ENCODE data around the gene SKI.
A peak's percentile ranks its signal among the peaks of the same experiment; 100 is the strongest.

The SKI gene

GRCh38 chr1:2267051-2267830, 39.1 kb downstream of the SKI start:
- no peak for DNase-seq

- no peak for DNase-seq
Measured at GRCh38 chr1:2267862-2268261, 39.7 kb downstream of the SKI start.

GRCh38 chr1:2268285-2269056, 40.4 kb downstream of the SKI start:
- no peak for DNase-seq

- DNase-seq = no peak
Measured at GRCh38 chr1:2269193-2269921, 41.2 kb downstream of the SKI start.

GRCh38 chr1:2269922-2270259, 41.8 kb downstream of the SKI start:
- DNase-seq = no peak

- no peak for DNase-seq
Measured at GRCh38 chr1:2270260-2271100, 42.4 kb downstream of the SKI start.

- no peak for DNase-seq
Measured at GRCh38 chr1:2271211-2271721, 43.1 kb downstream of the SKI start.

- no peak for DNase-seq
Measured at GRCh38 chr1:2271841-2272655, 43.9 kb downstream of the SKI start.

GRCh38 chr1:2272686-2273400, 44.7 kb downstream of the SKI start:
- DNase-seq = no peak

GRCh38 chr1:2273401-2274090, 45.4 kb downstream of the SKI start:
- no peak for DNase-seq

- DNase-seq = no peak
Measured at GRCh38 chr1:2274231-2274928, 46.3 kb downstream of the SKI start.

GRCh38 chr1:2274929-2275475, 46.9 kb downstream of the SKI start:
- DNase-seq = no peak

GRCh38 chr1:2275796-2276536, 47.8 kb downstream of the SKI start:
- DNase-seq = peak; percentile 7

GRCh38 chr1:2276803-2277580, 48.9 kb downstream of the SKI start:
- DNase-seq = no peak

- no peak for DNase-seq
Measured at GRCh38 chr1:2277741-2278488, 49.8 kb downstream of the SKI start.

GRCh38 chr1:2278591-2279209, 50.6 kb downstream of the SKI start:
- DNase-seq = no peak

- DNase-seq = no peak
Measured at GRCh38 chr1:2279210-2279639, 51.1 kb downstream of the SKI start.

Data from NCI-H526 treated with DMSO at 0.1 percent for 48 hours (cell line).